ENCODE measurements around the gene CATSPER2. TPM values are rescaled to one million over a fixed set of nuclear protein-coding genes. Genes with fewer than 3 reads are reported as not detected.
"Not testable (repeated sequence)": the region's sequence is repeated elsewhere in the genome, so short reads cannot be mapped to it uniquely, and the experiment has no call there.

CATSPER2 gene
- polyA plus RNA-seq, 1 donor from 2014 or later, result 4.5 TPM

DNA sequence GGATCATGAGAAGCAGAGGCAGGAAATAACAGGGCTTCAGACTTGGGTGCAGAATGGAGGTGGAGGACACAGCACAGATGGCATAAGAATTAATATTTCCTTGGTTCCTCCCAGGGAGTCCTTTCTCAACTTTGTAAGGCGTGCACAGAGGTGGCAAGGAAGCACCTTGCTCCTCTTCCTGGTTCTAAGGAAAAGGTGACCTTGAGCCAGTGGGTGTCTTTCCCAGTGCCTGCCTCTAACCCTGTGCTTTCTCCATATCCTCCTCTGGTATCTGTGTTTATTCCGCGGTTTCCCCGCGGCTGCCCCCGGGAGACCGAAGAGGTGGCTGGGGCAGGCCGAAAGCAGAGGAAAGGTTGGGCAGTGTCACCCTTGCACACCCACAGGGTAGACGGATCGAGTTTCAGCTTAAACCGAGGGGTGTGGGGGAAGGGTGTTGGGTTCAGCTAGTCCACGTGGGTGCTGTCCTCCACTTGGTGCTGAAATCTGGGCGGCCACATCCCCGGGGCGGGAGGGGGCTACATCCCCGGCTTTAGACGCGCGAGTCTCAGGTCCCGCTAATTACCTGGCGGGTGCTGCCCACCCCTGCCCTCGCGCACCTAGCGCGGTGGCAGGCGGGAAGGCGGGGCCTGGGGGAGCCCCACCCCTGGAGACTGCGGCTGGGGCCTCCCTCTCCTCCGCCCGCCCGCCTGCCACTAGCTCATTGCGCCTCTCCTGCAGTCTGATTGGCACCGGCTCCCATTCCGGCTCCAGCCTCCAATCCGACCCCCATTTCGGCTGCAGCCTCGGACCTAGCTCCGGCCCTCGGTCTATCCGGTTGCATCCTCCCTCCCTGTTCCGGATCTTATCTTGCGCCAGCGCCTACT is 55.1 kb downstream of the CATSPER2 start, which contains the start of gene CKMT1B:
TSS of gene CKMT1B (plus strand) at position 700 of the 863 bp plus-strand sequence. CDS start 192 bp downstream, outside the sequence.
- H3K4me3 ChIP-seq (ENCODE audit: low read length); H3K27me3 ChIP-seq (ENCODE audit: insufficient read depth, low read depth, low read length); H3K4me2 ChIP-seq (ENCODE audit: low read length); H3K9ac ChIP-seq (ENCODE audit: low read length); H3F3A ChIP-seq (ENCODE audit: insufficient read depth, low read length, poor library complexity, severe bottlenecking); H3K9me2 ChIP-seq (ENCODE audit: insufficient read depth, low read length); H3K79me2 ChIP-seq (replicated peaks; ENCODE audit: insufficient read depth, low read length); H3K36me3 ChIP-seq (ENCODE audit: insufficient read depth, low read length); H3K9me3 ChIP-seq (ENCODE audit: low read length); H3K27ac ChIP-seq (ENCODE audit: low read length); H4K20me1 ChIP-seq (ENCODE audit: insufficient read depth); H2AFZ ChIP-seq (ENCODE audit: low read depth, low read length): not testable (repeated sequence)

DNA sequence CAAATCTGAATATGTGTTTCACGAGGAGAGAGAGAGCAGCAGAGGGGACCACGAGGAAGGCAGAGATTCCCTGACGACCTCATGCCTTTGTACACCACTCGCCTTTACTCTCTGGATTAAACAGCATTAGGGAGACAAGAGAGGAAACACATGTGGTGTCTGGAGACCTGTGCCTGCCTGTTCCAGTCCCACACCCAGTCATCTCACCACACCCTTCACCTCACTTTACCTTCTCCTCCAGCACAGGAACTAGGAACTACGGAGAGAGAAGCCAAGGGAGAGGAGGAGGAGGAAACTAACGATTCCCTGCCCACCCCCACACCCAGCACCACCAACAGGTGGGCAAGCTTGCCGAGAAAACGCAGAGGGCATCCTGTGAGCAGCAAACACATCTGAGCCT is 55.8 kb downstream of the CATSPER2 start:
- H3K79me2 ChIP-seq (replicated peaks; ENCODE audit: insufficient read depth, low read length); H4K20me1 ChIP-seq (ENCODE audit: insufficient read depth); H3K4me3 ChIP-seq (ENCODE audit: low read length); H3K9me2 ChIP-seq (ENCODE audit: insufficient read depth, low read length); H3K9ac ChIP-seq (ENCODE audit: low read length); H3K4me2 ChIP-seq (ENCODE audit: low read length); H3K9me3 ChIP-seq (ENCODE audit: low read length); H3K27me3 ChIP-seq (ENCODE audit: insufficient read depth, low read depth, low read length); H3F3A ChIP-seq (ENCODE audit: insufficient read depth, low read length, poor library complexity, severe bottlenecking); H3K27ac ChIP-seq (ENCODE audit: low read length); H3K36me3 ChIP-seq (ENCODE audit: insufficient read depth, low read length); H2AFZ ChIP-seq (ENCODE audit: low read depth, low read length): not testable (repeated sequence)

DNA sequence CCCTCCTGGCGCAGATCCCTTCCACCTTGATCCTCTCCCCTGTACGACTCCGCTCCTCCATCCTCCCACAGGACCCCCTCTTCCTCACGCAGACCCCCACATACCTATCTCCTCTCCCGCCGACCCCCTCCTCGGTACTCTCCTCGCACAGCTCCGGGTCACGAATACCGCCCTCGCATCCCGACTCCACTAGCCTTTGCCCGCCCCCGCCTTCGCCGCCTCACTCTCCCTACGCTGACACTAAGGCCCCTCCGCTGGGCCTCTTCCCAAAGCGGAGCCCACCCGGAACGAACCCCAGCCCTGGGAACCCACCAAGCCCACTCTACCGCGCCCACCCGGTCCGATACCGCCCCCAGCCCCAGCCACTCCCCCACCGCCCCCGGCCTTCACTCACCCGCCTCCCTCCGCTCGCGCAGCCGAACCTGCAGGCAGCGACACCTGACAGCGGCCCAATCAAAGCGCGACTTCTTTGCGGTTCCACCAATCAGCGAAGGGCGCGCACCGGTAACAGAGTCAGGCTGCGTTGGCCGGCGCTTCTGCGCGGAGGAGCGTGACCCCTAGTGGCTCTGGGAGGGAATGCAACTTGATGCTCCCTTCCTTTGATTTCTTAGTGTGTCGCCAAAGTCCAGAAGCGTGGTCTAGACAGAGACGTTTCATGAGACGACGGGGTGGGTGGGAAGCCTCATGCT is 58.7 kb downstream of the CATSPER2 start, which contains the start of gene PPIP5K1:
TSS of gene PPIP5K1 (minus strand) at position 431 of the 689 bp plus-strand sequence. CDS start 5,704 bp downstream, outside the sequence.
- not testable (repeated sequence) for H3K27ac ChIP-seq (ENCODE audit: low read length); H3K27me3 ChIP-seq (ENCODE audit: insufficient read depth, low read depth, low read length); H3K9me2 ChIP-seq (ENCODE audit: insufficient read depth, low read length); H3K79me2 ChIP-seq (replicated peaks; ENCODE audit: insufficient read depth, low read length); H3K9ac ChIP-seq (ENCODE audit: low read length); H3K4me2 ChIP-seq (ENCODE audit: low read length); H3K36me3 ChIP-seq (ENCODE audit: insufficient read depth, low read length); H3K9me3 ChIP-seq (ENCODE audit: low read length); H4K20me1 ChIP-seq (ENCODE audit: insufficient read depth); H3K4me3 ChIP-seq (ENCODE audit: low read length); H2AFZ ChIP-seq (ENCODE audit: low read depth, low read length); H3F3A ChIP-seq (ENCODE audit: insufficient read depth, low read length, poor library complexity, severe bottlenecking)

Small RNA genes lying within 50 kb of the gene (small RNA-seq; reads per million reads assigned to genes)
- 0 reads per million in 3 experiments for gene PDIA3P2
- 0 reads per million in 3 experiments for gene RNU6-554P
- 0 reads per million in 3 experiments for gene RNU6-610P

Other genes starting within 250 kb of the CATSPER2 start
- gene TP53BP1, start 155.7 kb downstream of the CATSPER2 start, polyA plus RNA-seq, result 98.7 and 114 TPM in 2 replicates
- 3.4 and 5.1 TPM in 2 replicates for gene MAP1A, start 131.2 kb downstream of the CATSPER2 start, polyA plus RNA-seq
- 27.3 and 29.6 TPM in 2 replicates for gene PPIP5K1, start 58.6 kb downstream of the CATSPER2 start, polyA plus RNA-seq
- gene CKMT1B, start 54.8 kb downstream of the CATSPER2 start, polyA plus RNA-seq, result 23.2 and 29.8 TPM in 2 replicates
- gene STRC, start 30.0 kb downstream of the CATSPER2 start, polyA plus RNA-seq, result 2.4 and 2.5 TPM in 2 replicates
- 8.7 and 14.0 TPM in 2 replicates for gene CKMT1A, start 45.0 kb upstream of the CATSPER2 start, polyA plus RNA-seq
- gene PDIA3, start 97.6 kb upstream of the CATSPER2 start, polyA plus RNA-seq, result 133 and 136 TPM in 2 replicates
- 2.2 TPM in 1 of 2 replicates, not detected in the other for gene ELL3, start 128.1 kb upstream of the CATSPER2 start, polyA plus RNA-seq
- gene SERF2, start 143.5 kb upstream of the CATSPER2 start, polyA plus RNA-seq, result 548 and 726 TPM in 2 replicates
- gene SERINC4, start 151.4 kb upstream of the CATSPER2 start, polyA plus RNA-seq, result 0.38 and 0.47 TPM in 2 replicates
- 4.4 and 5.0 TPM in 2 replicates for gene HYPK, start 151.8 kb upstream of the CATSPER2 start, polyA plus RNA-seq
- gene MFAP1, start 175.8 kb upstream of the CATSPER2 start, polyA plus RNA-seq, result 35.8 and 37.7 TPM in 2 replicates
- 0.43 and 1.1 TPM in 2 replicates for gene WDR76, start 178.2 kb upstream of the CATSPER2 start, polyA plus RNA-seq

Data from neural cell (in vitro differentiated cells).